ENCODE measurements around the gene TTC13. TPM values are rescaled to one million over a fixed set of nuclear protein-coding genes. Genes with fewer than 3 reads are reported as not detected.

TTC13 gene
- total RNA-seq, result 12.7 and 18.2 TPM in 2 replicates

GRCh38 chr1:230978491-230979388, at the start of gene TTC13, which contains the start of gene ARV1:
Gene TTC13, minus strand, starts transcription at chr1:230978861. Its CDS starts 31 bp downstream, at chr1:230978830.
Gene ARV1, plus strand, starts transcription at chr1:230979094. Its CDS starts 12 bp downstream, at chr1:230979106.

GRCh38 chr1:230867903-230868735, 110.5 kb downstream of the TTC13 start, which contains the start of gene C1orf198:
Gene C1orf198, minus strand, starts transcription at chr1:230868521. Its CDS starts 9 bp downstream, at chr1:230868512.

Small RNAs within 50 kb of the gene (small RNA-seq; reads per million reads assigned to genes)
- gene RN7SL837P, result not detected

Other genes starting within 250 kb of the TTC13 start
- gene CAPN9, start 231.5 kb downstream of the TTC13 start, total RNA-seq, result not detected in 2 replicates
- gene C1orf198, start 110.3 kb downstream of the TTC13 start, total RNA-seq, result 37.2 and 39.6 TPM in 2 replicates
- gene ARV1, start 233 bp upstream of the TTC13 start, total RNA-seq, result 11.7 and 14.4 TPM in 2 replicates
- gene FAM89A, start 61.4 kb upstream of the TTC13 start, total RNA-seq, result 14.5 and 18.3 TPM in 2 replicates
- not detected in 2 replicates for gene TRIM67, start 183.2 kb upstream of the TTC13 start, total RNA-seq

Data from vein endothelial cell (primary cell).